Stomach (tissue), 4 donors: ENCODE data around the gene GP2.

Experiments
- CTCF ChIP-seq, 7 experiments: fragments of 450-650 bp in 4 of 7; fragments of 200-600 bp in 3 of 7; sonication (generic) in 3 of 7; IDR thresholded peaks; one replicate each; pipeline ENCODE4 v1.5.1; 2016 to 2019; ENCODE audit warnings: antibody characterized with exemption in 7 of 7, control low read depth in 2 of 7, mild to moderate bottlenecking in 1 of 7
- EP300 ChIP-seq: sonication (generic); formaldehyde crosslinking; IDR thresholded peaks from one replicate; pipeline ENCODE4 v1.6.1; 2017; ENCODE audit warnings: antibody characterized with exemption
- POLR2A ChIP-seq, 4 donors: fragments of 450-650 bp; IDR thresholded peaks; one replicate each; pipeline ENCODE4 v1.6.1; 2016; ENCODE audit warnings: antibody characterized with exemption in 4 of 4, control low read depth in 2 of 4, mild to moderate bottlenecking in 1 of 4, moderate library complexity in 1 of 4
- POLR2AphosphoS5 ChIP-seq, 3 donors: sonication (generic); formaldehyde crosslinking; IDR thresholded peaks; one replicate each; pipeline ENCODE4 v1.6.1; 2016; ENCODE audit warnings: antibody characterized with exemption in 3 of 3

- TF ChIP-seq POLR2A (IDR thresholded peaks at IDR 0.05) (no peak), CTCF (IDR thresholded peaks at IDR 0.05) (no peak), POLR2AphosphoS5 (IDR thresholded peaks at IDR 0.05) (no peak), EP300 (no peak)
These were observed 17.5 kb downstream of the GP2 start for GRCh38 chr16:20309786-20310185.
